PC-3 (cell line): ENCODE measurements around the gene LUZP1. TPM values are rescaled to one million over a fixed set of nuclear protein-coding genes. Genes with fewer than 3 reads are reported as not detected.

Source experiments
- ATAC-seq: fragments of 200-7000 bp; cut with Tn5 transposase; 2 replicates; pipeline ENCODE4 v1.9.1; 2020; ENCODE audit warnings: mild to moderate bottlenecking, moderate library complexity
- BruUV-seq: library from RNA; stranded (reverse); fragments of 400-500 nt; replicated peaks from 2 replicates; lab custom pipeline; 2021; lab: Mats Ljungman, UMichigan
- CTCF ChIA-PET: fragments of 300-600 bp; sonication (Branson Sonifier 250); formaldehyde crosslinking; loops from one replicate; lab custom pipeline; 2022; ENCODE audit warnings: antibody characterized with exemption; lab: Charles Lee
- POLR2A ChIA-PET: fragments of 300-600 bp; sonication (Branson Sonifier 250); formaldehyde crosslinking; loops from one replicate; lab custom pipeline; 2022; ENCODE audit warnings: antibody characterized with exemption; ENCODE audit not compliant: unreplicated experiment; lab: Charles Lee
- DNase-seq: peaks from one replicate; pipeline ENCODE4 v3.0.0-alpha.2; 2015
- H2AFZ ChIP-seq: fragments of 300-600 bp; sonication (generic); 2 replicates; pipeline ENCODE4 v1.6.0; 2016; ENCODE audit warnings: antibody characterized with exemption, low read length
- H3F3A ChIP-seq: fragments of 300-600 bp; sonication (generic); one replicate; pipeline ENCODE4 v1.6.0; 2017; ENCODE audit warnings: antibody characterized with exemption, low read length, control low read depth, mild to moderate bottlenecking; ENCODE audit not compliant: unreplicated experiment
- H3K27ac ChIP-seq: fragments of 300-600 bp; sonication (generic); 2 replicates; pipeline ENCODE4 v1.5.1; 2016; ENCODE audit warnings: mild to moderate bottlenecking, low read length
- H3K27me3 ChIP-seq: fragments of 300-600 bp; sonication (generic); 2 replicates; pipeline ENCODE4 v1.6.1; 2016; ENCODE audit warnings: low read length, mixed read lengths
- H3K36me3 ChIP-seq: fragments of 300-600 bp; sonication (generic); 2 replicates; pipeline ENCODE4 v1.6.1; 2016; ENCODE audit warnings: low read depth, mixed run types, low read length, mixed read lengths
- H3K4me1 ChIP-seq: fragments of 300-600 bp; sonication (generic); 2 replicates; pipeline ENCODE4 v1.5.1; 2016; ENCODE audit warnings: low read length; ENCODE audit not compliant: insufficient read depth
- H3K4me2 ChIP-seq: fragments of 300-600 bp; sonication (generic); 2 replicates; pipeline ENCODE4 v1.6.0; 2016; ENCODE audit warnings: low read length
- H3K4me3 ChIP-seq: fragments of 300-600 bp; sonication (generic); 2 replicates; pipeline ENCODE4 v1.5.1; 2016; ENCODE audit warnings: mild to moderate bottlenecking, low read length, mixed read lengths
- H3K79me2 ChIP-seq: fragments of 300-600 bp; sonication (generic); 2 replicates; pipeline ENCODE4 v1.6.1; 2017; ENCODE audit warnings: low read length, mixed read lengths
- H3K9ac ChIP-seq: fragments of 300-600 bp; sonication (generic); 2 replicates; pipeline ENCODE4 v1.6.0; 2016; ENCODE audit warnings: mild to moderate bottlenecking, low read length
- H3K9me2 ChIP-seq: fragments of 300-600 bp; sonication (generic); replicated peaks from 2 replicates; pipeline ENCODE4 v1.6.1; 2016; ENCODE audit warnings: mixed run types, low read length, mixed read lengths
- H3K9me3 ChIP-seq: fragments of 300-600 bp; sonication (generic); 2 replicates; pipeline ENCODE4 v1.6.1; 2016; ENCODE audit warnings: low read length, mixed read lengths
- H4K20me1 ChIP-seq: fragments of 300-600 bp; sonication (generic); 2 replicates; pipeline ENCODE4 v1.6.1; 2016; ENCODE audit warnings: low read length, mixed read lengths
- EZH2 ChIP-seq: fragments of 300-600 bp; sonication (generic); IDR thresholded peaks from one replicate; pipeline ENCODE4 v1.6.1; 2017; ENCODE audit warnings: antibody characterized with exemption, mild to moderate bottlenecking, low read length; ENCODE audit not compliant: unreplicated experiment
- EZH2phosphoT487 ChIP-seq: fragments of 300-600 bp; sonication (generic); IDR thresholded peaks from 2 replicates; pipeline ENCODE4 v1.6.1; 2018; ENCODE audit warnings: mild to moderate bottlenecking, antibody characterized with exemption, low read length, borderline replicate concordance
- intact Hi-C: fragments of 100-400 bp; cut with micrococcal nuclease; formaldehyde crosslinking; loops from 2 replicates; pipeline ENCODE4 v1.9.0; 2023
- total RNA-seq: library from RNA; depleted of rRNA; stranded (reverse); fragments of >200 nt; gene quantifications from 2 replicates; pipeline ENCODE4 v1.2.3, GENCODE V29; 2014
- TF ChIP-seq, protein P1 (sequence below): fragments of 300-600 bp; sonication (generic); conservative IDR thresholded peaks from 2 replicates; pipeline ENCODE4 v1.5.1; 2017; ENCODE audit warnings: antibody characterized with exemption, low read depth, mild to moderate bottlenecking, low read length

Gene LUZP1
- total RNA-seq, 1 experiment from 2014 or later: 17.8 TPM

DNA sequence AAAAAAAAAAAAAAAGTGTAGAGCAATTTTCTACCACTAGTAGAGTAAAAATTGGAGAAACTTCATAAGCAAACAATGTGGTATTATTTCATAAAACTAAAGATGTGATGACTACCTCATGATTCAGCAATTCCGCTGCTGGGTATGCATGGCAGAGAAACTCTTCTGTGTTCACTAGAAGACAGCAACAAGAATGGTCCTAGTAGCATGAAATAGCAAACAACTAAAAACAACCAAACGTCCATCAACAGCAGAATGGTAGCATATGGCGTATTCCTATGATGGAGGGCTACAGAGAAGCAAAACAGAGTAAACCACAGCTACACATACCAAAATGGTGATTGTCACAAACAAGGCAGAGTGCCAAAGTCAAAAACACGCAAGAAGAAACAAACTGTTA is 29.7 kb upstream of the LUZP1 start:
- intact Hi-C loops: loop anchor here (5.0 kb wide), 1 partner anchor 74 kb away; no protein-coding TSS in a partner anchor
- Histone ChIP-seq H3K9ac (peak overlapping the region; percentile 25), H3K4me3 (no peak overlapping the region), H3K27ac (peak overlapping the region; percentile 96), H3K36me3 (0 out of 2 replicates have a peak, but pooled peaks cover 2% of the 10 kb centered on the region), H3K4me2 (peak overlapping the region; percentile 50), H3K79me2 (no peaks in the 10 kb centered on the region), H3K4me1 (peaks cover 71% of the 10 kb centered on the region), H3K27me3 (no peaks in the 10 kb centered on the region), H2AFZ (peak overlapping the region; percentile 24; the same call in 1 of the 2 replicates), H3K9me2 (no peaks in the 10 kb centered on the region), H4K20me1 (no peaks in the 10 kb centered on the region), H3F3A (no peaks in the 10 kb centered on the region), H3K9me3 (no peaks in the 10 kb centered on the region)
- POLR2A ChIA-PET: interaction anchor here (0.6 kb wide), 1 partner anchor 20 kb away, joined by 3 read pairs; no protein-coding TSS in a partner anchor
- no TSS peak for BruUV-seq
- peak; percentile 51 for ATAC-seq
- peak; percentile 95 for DNase-seq
- CTCF ChIA-PET: interaction anchor here (0.6 kb wide), 1 partner anchor 94 kb away, joined by 3 read pairs; no protein-coding TSS in a partner anchor
- TF ChIP-seq EZH2phosphoT487: no peak
- no peak for TF ChIP-seq EZH2
- TF ChIP-seq, protein P1, sequence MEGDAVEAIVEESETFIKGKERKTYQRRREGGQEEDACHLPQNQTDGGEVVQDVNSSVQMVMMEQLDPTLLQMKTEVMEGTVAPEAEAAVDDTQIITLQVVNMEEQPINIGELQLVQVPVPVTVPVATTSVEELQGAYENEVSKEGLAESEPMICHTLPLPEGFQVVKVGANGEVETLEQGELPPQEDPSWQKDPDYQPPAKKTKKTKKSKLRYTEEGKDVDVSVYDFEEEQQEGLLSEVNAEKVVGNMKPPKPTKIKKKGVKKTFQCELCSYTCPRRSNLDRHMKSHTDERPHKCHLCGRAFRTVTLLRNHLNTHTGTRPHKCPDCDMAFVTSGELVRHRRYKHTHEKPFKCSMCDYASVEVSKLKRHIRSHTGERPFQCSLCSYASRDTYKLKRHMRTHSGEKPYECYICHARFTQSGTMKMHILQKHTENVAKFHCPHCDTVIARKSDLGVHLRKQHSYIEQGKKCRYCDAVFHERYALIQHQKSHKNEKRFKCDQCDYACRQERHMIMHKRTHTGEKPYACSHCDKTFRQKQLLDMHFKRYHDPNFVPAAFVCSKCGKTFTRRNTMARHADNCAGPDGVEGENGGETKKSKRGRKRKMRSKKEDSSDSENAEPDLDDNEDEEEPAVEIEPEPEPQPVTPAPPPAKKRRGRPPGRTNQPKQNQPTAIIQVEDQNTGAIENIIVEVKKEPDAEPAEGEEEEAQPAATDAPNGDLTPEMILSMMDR: no peak; the same call in 1 of the 2 replicates

DNA sequence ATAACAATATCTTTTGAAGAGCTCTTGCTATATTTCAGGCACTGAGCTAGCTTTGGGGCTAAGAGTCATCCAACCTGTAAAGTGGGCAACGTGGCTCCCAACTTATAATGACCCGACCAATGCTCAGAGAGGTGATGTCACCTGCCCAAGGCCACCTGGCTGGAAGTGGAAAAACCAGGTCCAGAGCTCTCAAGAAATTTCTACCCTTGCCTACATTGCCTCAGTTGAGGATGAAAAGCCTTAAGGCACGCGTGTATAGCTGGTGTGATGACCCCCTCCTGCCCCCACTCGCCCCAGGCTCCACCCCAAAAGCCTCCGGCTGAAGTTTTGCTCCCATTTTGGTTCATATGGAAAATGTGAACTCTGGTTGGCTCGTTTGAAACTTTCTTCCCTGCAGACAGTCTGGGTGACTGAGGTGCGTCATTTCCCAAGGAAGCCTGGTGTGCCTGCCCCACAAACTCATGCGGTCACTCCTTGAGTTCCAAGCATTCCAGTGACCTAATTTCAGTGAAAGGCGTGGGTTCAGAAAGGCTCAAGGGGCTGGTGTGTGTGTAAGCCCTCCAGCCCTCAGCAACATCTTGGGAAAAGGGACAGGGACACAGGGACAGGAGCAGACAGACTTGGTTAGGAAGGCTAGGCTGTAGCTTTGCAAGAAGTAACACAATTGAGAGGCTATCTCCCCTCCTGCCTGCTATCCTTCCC is 28.1 kb upstream of the LUZP1 start:
- H3K9ac ChIP-seq: peak overlapping the region; percentile 68
- peak; percentile 85 for ATAC-seq

More for the DNA sequence above, 28.1 kb upstream of the LUZP1 start:
- Histone ChIP-seq H3K4me2 (peak overlapping the region; percentile 50), H2AFZ (peak overlapping the region; percentile 51), H3K36me3 (0 out of 2 replicates have a peak, but pooled peaks cover 2% of the 10 kb centered on the region), H3K9me2 (no peaks in the 10 kb centered on the region), H3K79me2 (no peaks in the 10 kb centered on the region), H3K27ac (peak overlapping the region; percentile 96), H3K9me3 (no peaks in the 10 kb centered on the region), H3K4me3 (no peak overlapping the region), H3K4me1 (peaks cover 60% of the 10 kb centered on the region), H3K27me3 (no peaks in the 10 kb centered on the region), H4K20me1 (no peaks in the 10 kb centered on the region), H3F3A (no peaks in the 10 kb centered on the region)
- peak; percentile 96 for DNase-seq
- intact Hi-C loops: loop anchor here (5.0 kb wide), 1 partner anchor 76 kb away; no protein-coding TSS in a partner anchor
- CTCF ChIA-PET: interaction anchor here (0.6 kb wide), 1 partner anchor 358 kb away, joined by 5 read pairs; no protein-coding TSS in a partner anchor
- POLR2A ChIA-PET: no interaction called here
- BruUV-seq: no TSS peak
- no peak for TF ChIP-seq EZH2
- TF ChIP-seq EZH2phosphoT487: no peak
- TF ChIP-seq, protein P1: no peak
